Glomerular endothelial cell (primary cell): ENCODE results near the gene STK4. TPM values are rescaled to one million over a fixed set of nuclear protein-coding genes. Genes with fewer than 3 reads are reported as not detected.

ENCODE experiments used
- DNase-seq: peaks from one replicate; pipeline ENCODE4 v3.0.0-alpha.2; 2011; ENCODE audit warnings: low read depth, low spot score; ENCODE audit errors: extremely low read depth
- total RNA-seq: library from RNA; depleted of rRNA; stranded (reverse); fragments of >200 nt; gene quantifications from 2 replicates; pipeline ENCODE4 v1.2.3, GENCODE V29; 2015

The STK4 gene
- total RNA-seq, 1 donor from 2014 or later: 20.9 TPM

GRCh38 chr20:45073221-45073620 is 106.9 kb downstream of the STK4 start:
- no peak for DNase-seq

GRCh38 chr20:45077559-45077958 is 111.2 kb downstream of the STK4 start:
- no peak for DNase-seq

GRCh38 chr20:45080867-45081624 is 114.7 kb downstream of the STK4 start:
- DNase-seq: no peak

GRCh38 chr20:45082468-45082867 is 116.2 kb downstream of the STK4 start:
- DNase-seq: no peak

GRCh38 chr20:45083127-45083526 is 116.8 kb downstream of the STK4 start:
- DNase-seq: no peak

GRCh38 chr20:45085289-45085688 is 119.0 kb downstream of the STK4 start:
- DNase-seq: no peak

- no peak for DNase-seq
These were observed 119.6 kb downstream of the STK4 start for GRCh38 chr20:45085867-45086266.

- DNase-seq: no peak
These were observed 120.9 kb downstream of the STK4 start for GRCh38 chr20:45087097-45087790.

GRCh38 chr20:45087814-45088213 is 121.5 kb downstream of the STK4 start:
- no peak for DNase-seq

GRCh38 chr20:45088247-45088646 is 121.9 kb downstream of the STK4 start:
- DNase-seq: no peak

GRCh38 chr20:45090481-45090880 is 124.2 kb downstream of the STK4 start:
- no peak for DNase-seq

GRCh38 chr20:45091366-45091765 is 125.1 kb downstream of the STK4 start:
- no peak for DNase-seq

- DNase-seq: no peak
These were observed 126.6 kb downstream of the STK4 start for GRCh38 chr20:45092898-45093297.

- no peak for DNase-seq
These were observed 127.9 kb downstream of the STK4 start for GRCh38 chr20:45094201-45094600.

GRCh38 chr20:45094864-45095574 is 128.7 kb downstream of the STK4 start:
- DNase-seq: no peak

GRCh38 chr20:45095805-45096238 is 129.5 kb downstream of the STK4 start:
- DNase-seq: no peak

- DNase-seq: no peak
These were observed 130.5 kb downstream of the STK4 start for GRCh38 chr20:45096781-45097180.

GRCh38 chr20:45097485-45098102 is 131.3 kb downstream of the STK4 start:
- DNase-seq: no peak

GRCh38 chr20:45098103-45098773 is 131.9 kb downstream of the STK4 start:
- no peak for DNase-seq

- no peak for DNase-seq
These were observed 134.4 kb downstream of the STK4 start, which contains the start of gene KCNS1 for GRCh38 chr20:45100563-45101245. KCNS1 (minus strand) TSS chr20:45101127; CDS start chr20:45099236, 1,891 bp downstream.
